Measurements from ENCODE around the gene MED7. TPM values are rescaled to one million over a fixed set of nuclear protein-coding genes. Genes with fewer than 3 reads are reported as not detected.

The MED7 gene
- total and polyA plus RNA-seq, 10 of the 15 experiments (the other 5 are each of a cell fraction or from before 2014, with no cell fraction given) = 9.3 to 47.7 (median 22.7) TPM

GRCh38 chr5:157165668-157166067 lies 23.0 kb upstream of the MED7 start (continued):
- TF ChIP-seq MEF2A (IDR thresholded peaks at IDR 0.05; ENCODE audit: insufficient read depth, low read depth, low read length) = no peak

GRCh38 chr5:157165261-157165660 lies 22.6 kb upstream of the MED7 start:
- no peaks in the 10 kb centered on the region; a peak in 1 of 4 replicates for H3K27me3 ChIP-seq (replicated peaks in 1 of 2; ENCODE audit: control insufficient read depth in 2 of 2, insufficient read depth in 2 of 2, low read length in 1 of 2)
- no peaks in the 10 kb centered on the region for H4K20me1 ChIP-seq (ENCODE audit: control insufficient read depth, insufficient read depth)
- FAIRE-seq (no peak), DNase-seq (ENCODE audit: low read depth, low spot score) (no peak), ATAC-seq (no peak)
- H2AFZ ChIP-seq (ENCODE audit: control insufficient read depth, low read depth, low read length) = no peak overlapping the region
- SMC1A ChIA-PET (ENCODE audit: uncharacterized antibody, unreplicated experiment) = interaction anchor here (0.9 to 6.4 kb wide), 5 partner anchors 10 to 88 kb away, joined by 3 to 47 read pairs (median 3); no protein-coding TSS in a partner anchor
- H3K36me3 ChIP-seq (ENCODE audit: control insufficient read depth in 2 of 2, insufficient read depth in 2 of 2, low read length in 1 of 2) = no peaks in the 10 kb centered on the region
- no peaks in the 10 kb centered on the region for H3K79me2 ChIP-seq (ENCODE audit: control insufficient read depth, insufficient read depth, low read length)
- no TSS peak for BruUV-seq (replicated peaks)
- RAD21 ChIA-PET (ENCODE audit: unreplicated experiment) = no interaction called here
- H3K4me3 ChIP-seq = no peak overlapping the region
- CTCF ChIA-PET = interaction anchor here (0.7 to 4.1 kb wide), 3 partner anchors 16 to 87 kb away, joined by 3 to 29 read pairs (median 27); no protein-coding TSS in a partner anchor
- TF ChIP-seq ZBTB33 (IDR thresholded peaks at IDR 0.05) (no peak), KDM1A (IDR thresholded peaks at IDR 0.05; ENCODE audit: borderline replicate concordance) (no peak), KLF5 (IDR thresholded peaks at IDR 0.05; ENCODE audit: partially characterized antibody) (no peak), SUZ12 (IDR thresholded peaks at IDR 0.05; ENCODE audit: unreplicated experiment) (no peak), BCL11A (IDR thresholded peaks at IDR 0.05; ENCODE audit: low read depth, low read length) (no peak), SREBF1 (IDR thresholded peaks at IDR 0.05; ENCODE audit: low read length) (no peak), TAF1 (IDR thresholded peaks at IDR 0.05; ENCODE audit: borderline replicate concordance, low read depth, low read length) (no peak), HDAC6 (IDR thresholded peaks at IDR 0.05; ENCODE audit: unreplicated experiment) (no peak), NR2F1 (conservative IDR thresholded peaks at IDR 0.05) (no peak), SRF (IDR thresholded peaks at IDR 0.05; ENCODE audit: low read depth in 2 of 2, low read length in 2 of 2) (no peak), MEF2A (IDR thresholded peaks at IDR 0.05; ENCODE audit: insufficient read depth, low read depth, low read length) (no peak)
- in situ Hi-C loops (cut with MboI) (no loop called here), intact Hi-C loops (cut with micrococcal nuclease; ENCODE audit: unreplicated experiment) (no loop called here)
- no peak overlapping the region for H3K27ac ChIP-seq (ENCODE audit: control insufficient read depth, insufficient read depth)
- H3K4me1 ChIP-seq (ENCODE audit: control insufficient read depth, insufficient read depth, low read length) = peaks cover 6% of the 10 kb centered on the region
- H3K9ac ChIP-seq (ENCODE audit: control insufficient read depth, insufficient read depth, low read length) = no peak overlapping the region
- no peaks in the 10 kb centered on the region; the same call in 2 of the 3 replicates for H3K9me3 ChIP-seq (replicated peaks; ENCODE audit: control insufficient read depth, insufficient read depth, low read length)
- WGBS (ENCODE audit: insufficient coverage, insufficient replicate concordance, low lambda C conversion rate, missing lambda C conversion rate) = 100% methylated on average over 4 of the region's 4 CpGs
- no peak overlapping the region for H3K4me2 ChIP-seq (ENCODE audit: control insufficient read depth, insufficient read depth)
- POLR2A ChIA-PET = interaction anchor here (0.9 kb wide), 1 partner anchor 24 kb away, joined by 3 read pairs; no protein-coding TSS in a partner anchor

Measured in GM12878 (cell line).